ENCODE results near the gene NTMT1.

GRCh38 chr9:129665389-129665775 is 39.4 kb downstream of the NTMT1 start, which contains the start of gene PRRX2:
- TF ChIP-seq CTCF (IDR thresholded peaks at IDR 0.05) (no peak), POLR2AphosphoS5 (IDR thresholded peaks at IDR 0.05) (no peak)
